HuH-7 (cell line): ENCODE measurements around the gene BRI3BP.
"Not testable (repeated sequence)": the region's sequence is repeated elsewhere in the genome, so short reads cannot be mapped to it uniquely, and the experiment has no call there.

Experiments
- DNase-seq: peaks from one replicate; pipeline ENCODE4 v3.0.0; 2011; ENCODE audit warnings: low spot score

The BRI3BP gene

DNA sequence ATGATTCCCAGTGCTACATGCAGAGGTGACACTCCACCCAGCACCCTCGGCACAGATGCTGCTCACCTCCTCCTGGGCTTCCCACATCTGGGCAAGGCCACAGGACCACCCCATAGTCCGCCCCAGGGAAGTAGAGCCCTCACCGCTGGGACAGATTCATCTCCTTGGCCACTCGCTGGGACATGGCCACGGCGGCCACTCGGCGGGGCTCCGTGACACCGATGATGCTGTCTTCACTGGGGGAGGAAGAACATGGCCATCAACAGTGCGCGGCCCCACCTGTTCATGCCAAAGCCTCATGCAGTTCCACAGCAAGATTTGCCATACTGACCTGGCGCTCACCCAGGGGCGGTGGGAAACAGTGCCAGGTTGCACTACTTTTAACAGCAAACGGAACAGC is 18.2 kb upstream of the BRI3BP start:
- no peak for DNase-seq

DNA sequence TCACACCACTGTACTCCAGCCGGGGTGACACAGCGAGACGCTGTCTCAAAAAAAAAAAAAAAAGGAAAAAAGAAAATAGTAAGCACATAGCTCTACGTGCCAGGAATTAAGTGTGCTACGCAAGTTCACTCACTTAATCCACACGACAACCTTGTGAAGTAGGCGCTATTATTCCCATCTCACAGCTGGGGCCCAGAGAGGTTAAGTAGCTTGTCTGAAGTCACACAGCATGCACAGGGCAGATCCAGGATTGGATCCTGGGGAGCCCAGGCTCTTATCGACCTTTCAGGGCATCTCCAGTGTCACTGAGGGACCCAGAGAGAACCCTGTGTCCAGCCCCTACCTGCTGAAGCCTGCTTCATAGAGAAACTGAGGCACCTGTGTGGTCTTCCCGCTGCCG is 16.4 kb upstream of the BRI3BP start:
- DNase-seq, result no peak

DNA sequence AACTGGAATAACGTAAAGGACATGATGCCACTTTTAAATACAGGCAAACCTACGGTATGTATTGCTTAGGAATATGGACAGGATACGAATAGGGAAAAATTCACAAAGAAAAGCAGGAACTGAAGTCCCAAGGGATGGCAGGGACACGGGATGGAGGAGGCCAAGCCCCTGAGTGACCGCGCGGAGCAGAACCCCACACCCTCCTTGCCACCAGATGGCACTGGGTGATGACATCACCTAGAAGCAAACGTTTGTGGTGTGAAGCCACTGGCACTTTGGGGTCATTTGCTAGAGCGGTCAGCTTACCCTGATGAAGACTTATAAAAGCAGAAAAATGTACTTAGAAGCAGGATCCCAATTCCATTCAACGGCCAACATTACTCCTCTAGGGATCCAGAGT is 13.9 kb upstream of the BRI3BP start:
- DNase-seq, result no peak

DNA sequence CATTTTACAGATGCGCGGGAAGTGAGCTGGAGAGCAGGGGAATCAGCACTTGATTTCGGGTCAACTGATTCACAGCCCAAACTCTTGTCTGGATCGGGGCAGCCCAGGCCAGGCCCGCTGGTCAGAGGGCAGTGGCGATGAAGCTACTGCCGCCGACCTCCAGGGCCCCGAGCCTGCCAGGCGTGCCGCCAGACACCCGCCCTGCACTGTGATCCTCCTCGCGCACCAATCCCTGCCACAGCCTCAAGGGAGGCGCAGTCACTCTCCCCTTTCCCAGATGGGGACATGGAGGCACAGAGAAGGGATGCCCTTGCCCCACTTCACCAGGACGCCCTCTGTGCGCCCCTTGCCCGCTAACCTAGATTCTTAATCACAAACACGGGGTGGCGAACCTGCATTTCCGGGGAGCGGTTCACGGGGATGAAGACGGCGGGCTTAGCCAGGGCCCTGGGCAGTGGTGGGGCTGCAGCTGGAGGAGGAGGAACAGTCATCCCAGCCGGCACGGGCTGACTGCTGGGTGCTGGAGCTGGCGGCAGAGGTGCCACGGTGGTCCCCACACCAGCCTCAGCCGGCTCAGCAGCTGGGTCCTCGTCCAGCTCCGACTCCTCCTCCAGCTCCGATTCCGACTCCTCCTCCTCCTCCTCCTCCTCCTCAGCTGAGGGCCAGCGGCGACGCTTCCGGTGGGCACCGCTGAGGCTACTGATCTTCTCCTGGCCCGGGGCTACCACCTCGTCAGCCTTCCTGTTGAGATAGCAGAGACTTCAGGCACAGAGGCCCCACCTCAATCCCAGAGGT is 13.2 kb upstream of the BRI3BP start:
- DNase-seq, result no peak

DNA sequence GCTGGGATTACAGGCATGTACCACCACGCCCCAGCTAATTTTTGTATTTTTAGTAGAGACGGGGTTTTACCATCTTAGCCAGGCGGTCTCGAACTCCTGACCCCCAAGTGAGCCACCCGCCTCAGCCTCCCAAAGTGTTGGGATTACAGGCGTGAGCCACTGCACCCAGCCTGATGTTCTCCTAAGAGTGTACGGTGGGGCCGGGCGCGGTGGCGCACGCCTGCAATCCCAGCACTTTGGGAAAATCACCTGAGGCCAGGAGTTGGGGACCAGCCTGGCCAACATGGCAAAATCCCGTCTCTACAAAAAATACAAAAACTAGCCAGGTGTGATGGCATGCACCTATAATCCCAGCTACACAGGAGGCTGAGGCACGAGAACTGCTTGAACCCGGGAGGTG is 6.6 kb upstream of the BRI3BP start:
- DNase-seq, result not testable (repeated sequence)

DNA sequence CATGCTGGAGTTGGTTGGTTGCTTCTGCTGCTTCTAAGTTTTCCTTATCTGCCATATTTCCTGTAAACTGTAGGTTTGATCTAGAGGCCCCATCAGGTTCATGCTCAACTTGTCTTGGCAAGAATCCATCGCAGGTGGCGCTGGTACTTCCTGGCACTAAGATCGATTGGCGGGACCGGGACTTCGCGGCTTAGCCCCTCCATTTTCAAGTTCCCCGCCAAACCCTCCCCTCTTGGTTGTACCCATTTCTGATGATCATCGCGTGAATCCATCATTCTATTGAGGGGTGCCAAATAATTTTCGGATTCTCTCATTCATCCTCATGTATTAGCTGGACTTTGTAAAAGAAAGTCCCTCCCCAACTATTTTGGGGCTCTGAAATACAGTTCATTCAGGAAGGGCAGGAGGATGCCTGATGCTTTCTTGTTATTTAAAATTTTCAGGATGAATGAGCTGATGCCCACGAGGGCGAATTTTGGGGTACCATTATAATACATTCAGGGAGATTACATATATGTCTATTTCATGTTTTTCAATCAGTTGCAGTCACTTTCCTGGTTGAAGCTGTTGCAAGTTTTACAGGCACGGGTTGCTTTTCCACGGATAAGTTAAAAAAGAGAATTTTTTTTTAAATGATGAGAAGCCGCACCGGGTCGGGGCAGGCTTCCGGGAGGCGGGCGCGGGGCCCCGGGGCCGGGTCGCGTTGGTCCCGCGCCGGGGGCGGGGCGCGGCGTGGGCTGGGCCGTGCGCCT is 395 bp upstream of the BRI3BP start:
- peak; percentile 73 for DNase-seq

DNA sequence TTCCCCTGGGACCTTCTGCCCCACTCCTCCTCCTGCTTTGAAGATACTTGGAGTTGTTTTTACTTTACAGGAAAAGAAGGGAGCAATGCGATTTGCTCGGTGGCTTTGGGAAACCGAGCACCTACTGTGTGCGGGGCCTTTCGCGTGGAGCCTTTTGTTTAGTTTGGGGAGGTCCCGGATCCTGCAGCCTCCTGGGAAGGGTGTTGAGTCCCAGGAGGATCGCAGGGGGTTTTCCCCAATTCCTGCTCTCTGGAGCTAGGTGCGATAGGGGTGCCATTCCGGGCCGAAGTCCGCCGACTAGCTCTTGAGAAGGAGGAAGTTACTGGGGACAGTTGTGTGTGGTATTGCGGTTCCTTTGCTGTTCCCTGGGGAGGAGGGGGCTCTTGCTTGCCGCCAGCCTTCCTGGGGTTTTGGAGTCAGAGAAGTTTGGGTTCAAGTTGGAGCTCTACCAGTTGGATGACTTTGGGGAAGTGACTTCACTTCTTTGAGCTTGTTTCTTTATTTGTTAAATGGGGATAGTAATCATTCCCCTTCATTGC is 1.1 kb downstream of the BRI3BP start:
- DNase-seq, result no peak

DNA sequence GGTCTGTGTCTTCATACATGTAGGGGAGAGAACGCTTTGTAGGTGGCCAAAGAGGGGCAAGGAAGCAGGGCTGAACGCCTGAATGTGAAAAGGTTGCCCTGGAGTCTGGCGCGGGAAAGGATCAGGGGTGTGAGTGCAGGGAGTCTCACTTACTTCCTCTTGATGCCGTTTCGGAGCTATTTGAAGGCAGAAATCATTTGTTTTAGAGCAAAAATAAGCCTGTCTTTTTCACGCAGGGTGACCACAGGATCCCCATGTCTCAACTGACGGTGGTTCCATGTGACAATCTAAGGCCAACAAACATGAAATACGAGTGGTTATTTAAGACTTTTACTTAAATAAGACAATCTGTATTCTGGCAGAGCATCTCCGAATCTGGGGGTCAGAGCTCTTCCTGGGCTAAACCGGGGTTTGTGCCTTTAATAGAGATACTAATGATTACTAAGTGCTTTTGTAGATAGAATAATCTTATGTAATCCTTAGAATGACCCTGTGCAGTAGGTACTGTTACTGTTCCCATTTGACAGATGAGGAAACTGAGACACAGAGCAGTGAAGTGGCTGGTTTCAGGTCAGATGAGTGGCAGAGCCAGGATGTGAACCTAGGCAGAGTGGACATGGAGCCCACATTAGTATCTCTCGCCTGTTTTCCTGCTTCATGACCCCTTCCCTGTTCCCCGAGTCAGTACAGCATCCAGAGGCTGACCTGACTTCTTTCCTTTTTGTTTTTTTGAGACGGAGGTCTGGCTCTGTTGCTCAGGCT is 1.9 kb downstream of the BRI3BP start:
- DNase-seq, result no peak

DNA sequence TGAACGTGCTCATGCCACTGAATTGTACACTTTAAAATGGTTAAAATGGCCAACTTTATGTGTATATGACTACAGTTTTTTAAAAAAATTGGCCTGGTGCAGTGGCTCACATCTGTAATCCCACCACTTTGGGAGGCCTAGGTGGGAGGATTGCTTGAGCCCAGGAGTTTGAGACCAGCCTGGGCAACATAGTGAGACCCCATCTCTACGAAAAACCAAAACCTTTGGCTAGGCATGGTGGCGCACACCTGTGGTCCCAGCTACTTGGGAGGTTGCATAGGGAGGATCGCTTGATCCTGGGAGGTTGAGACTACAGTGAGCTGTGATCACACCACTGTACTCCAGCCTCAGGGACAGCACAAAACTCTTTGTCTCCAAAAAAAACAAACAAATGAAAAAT is 5.3 kb downstream of the BRI3BP start:
- DNase-seq, result no peak

DNA sequence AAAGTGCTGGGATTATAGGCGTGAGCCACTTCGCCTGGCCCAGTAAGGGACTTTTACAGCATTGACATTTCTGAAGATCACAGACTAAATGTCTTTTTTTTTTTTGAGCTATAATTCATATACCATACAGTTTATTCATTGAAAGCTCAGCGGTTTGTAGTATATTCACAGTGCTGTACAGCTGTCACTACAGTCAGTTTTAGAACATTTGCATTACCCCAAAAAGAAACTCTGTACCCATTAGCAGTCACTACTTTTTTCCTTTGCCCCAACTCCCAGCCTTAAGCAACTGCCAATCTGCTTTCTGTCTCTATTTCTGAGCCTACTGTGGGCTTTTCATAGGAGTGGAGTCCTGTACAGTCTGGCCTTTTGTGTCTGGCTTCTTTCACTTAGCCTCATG is 8.2 kb downstream of the BRI3BP start:
- DNase-seq, result no peak

DNA sequence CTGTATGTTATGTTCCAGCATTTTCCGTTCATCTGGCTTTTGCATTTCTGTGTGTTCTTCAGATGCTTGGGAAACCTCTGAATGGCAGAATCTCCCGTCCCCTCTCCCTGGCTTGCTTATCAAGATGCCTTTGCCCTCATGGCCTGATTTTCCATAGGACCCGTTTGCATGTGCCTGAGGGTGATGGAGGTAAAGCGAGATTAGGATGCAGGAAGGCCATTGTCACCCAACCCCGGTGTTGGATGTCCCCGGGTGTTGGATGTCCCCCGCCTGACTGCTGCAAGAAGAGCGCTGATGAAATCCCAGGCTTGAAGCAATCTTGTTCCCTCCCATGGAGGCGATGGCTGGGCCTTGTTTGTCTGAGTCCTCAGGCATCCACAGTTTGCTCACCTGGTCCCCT is 9.6 kb downstream of the BRI3BP start:
- no peak for DNase-seq

DNA sequence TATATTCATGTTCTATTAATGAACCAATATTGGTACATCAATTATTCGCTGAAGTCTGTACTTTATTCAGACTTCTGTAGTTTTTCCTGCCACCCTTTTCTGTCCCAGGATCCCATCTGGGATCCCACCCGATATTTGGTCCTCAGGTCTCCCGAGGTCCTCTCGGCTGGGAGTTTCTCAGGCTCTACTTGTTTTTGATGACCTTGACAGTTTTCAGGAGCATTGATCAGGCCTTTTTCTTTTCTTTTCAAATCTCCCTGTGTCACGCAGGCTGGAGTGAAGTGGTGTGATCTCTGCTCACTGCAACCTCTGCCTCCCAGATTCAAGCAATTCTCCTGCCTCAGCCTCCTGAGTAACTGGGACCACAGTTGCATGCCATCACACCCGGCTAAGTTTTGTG is 11.2 kb downstream of the BRI3BP start:
- no peak for DNase-seq

DNA sequence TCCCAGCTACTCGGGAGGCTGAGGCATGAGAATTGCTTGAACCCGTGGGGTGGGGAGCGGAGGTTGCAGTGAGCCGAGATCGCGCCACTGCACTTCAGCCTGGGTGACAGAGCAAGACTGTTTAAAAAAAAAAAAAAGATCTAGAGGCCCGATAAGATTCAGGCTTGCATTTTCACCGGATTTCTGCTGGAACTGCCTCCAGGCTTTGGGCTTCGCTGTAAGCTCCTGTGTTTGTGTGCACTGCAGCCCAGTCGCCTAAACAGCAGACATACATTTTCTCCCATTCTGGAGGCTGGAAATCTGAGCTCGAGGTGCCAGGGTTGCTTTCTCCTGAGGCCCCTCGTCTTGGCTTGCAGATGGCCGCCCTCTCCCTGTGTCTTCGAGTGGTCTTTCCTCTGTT is 12.2 kb downstream of the BRI3BP start:
- DNase-seq, result no peak

DNA sequence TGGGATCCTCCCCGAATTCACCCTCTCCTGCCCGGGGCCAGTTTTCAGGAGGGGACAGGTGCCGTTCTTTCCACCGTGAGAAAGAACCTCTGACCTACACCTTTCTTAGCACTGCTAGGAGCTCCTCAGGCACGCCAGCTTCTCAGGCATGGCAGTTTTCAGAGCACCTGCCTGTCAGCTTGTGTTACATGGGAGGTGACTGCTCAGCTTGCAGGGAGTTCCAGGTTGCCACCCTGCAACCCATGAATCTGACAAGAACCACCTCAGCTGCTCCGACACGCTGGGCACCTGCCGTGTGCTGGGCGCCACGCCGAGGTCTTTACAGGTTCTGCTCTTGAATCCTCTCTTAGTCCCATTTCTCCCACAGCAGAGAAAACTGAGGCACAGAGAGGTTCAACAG is 12.9 kb downstream of the BRI3BP start:
- no peak for DNase-seq

DNA sequence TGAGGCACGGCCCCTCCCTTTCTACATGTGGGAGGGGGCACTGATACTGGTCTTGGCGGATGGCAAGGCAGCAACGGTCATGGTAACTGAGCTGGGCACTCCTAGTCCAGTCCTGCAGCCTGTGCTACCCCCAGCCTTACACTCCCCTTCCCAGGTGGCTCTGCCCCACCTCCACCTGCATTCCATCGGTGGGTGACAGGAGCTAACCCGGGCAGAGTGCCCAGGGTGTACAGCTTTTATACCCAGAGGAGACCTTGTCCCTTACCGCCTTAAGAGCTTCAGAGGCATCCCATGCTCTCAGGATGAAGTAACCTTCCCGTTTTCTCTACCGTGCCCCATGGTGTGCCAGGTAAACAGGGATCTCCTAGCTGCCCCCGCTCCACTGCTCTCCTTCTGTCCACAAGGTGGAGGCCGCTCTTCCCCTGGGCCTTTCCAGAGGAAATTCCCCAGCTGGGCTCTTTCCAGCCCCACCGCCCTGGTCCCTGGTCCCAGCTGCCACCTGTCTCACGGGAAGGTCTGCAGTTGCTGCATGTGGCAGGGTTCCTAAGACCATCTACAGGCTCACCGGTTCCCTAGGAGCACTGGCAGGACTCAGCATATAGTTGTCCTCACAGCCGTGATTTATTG is 20.5 kb downstream of the BRI3BP start:
- no peak for DNase-seq

DNA sequence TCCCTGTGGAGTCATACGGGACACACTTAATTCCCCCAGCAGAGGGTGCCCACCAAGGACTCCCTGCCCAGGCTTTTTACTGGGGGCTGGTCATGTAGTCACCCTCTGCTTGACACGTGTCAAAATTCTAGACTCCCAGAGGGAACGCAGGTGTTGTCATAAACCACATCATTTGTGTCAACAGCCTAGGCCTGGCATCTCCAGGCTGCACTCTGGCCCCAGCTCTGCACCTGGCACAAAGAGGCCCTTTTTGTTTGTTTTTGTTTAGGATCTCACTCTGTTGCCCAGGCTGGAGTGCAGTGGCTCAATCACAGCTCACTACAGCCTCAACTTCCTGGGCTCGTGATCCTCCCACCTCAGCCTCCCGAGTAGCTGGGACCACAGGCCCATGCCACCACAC is 21.1 kb downstream of the BRI3BP start:
- no peak for DNase-seq

DNA sequence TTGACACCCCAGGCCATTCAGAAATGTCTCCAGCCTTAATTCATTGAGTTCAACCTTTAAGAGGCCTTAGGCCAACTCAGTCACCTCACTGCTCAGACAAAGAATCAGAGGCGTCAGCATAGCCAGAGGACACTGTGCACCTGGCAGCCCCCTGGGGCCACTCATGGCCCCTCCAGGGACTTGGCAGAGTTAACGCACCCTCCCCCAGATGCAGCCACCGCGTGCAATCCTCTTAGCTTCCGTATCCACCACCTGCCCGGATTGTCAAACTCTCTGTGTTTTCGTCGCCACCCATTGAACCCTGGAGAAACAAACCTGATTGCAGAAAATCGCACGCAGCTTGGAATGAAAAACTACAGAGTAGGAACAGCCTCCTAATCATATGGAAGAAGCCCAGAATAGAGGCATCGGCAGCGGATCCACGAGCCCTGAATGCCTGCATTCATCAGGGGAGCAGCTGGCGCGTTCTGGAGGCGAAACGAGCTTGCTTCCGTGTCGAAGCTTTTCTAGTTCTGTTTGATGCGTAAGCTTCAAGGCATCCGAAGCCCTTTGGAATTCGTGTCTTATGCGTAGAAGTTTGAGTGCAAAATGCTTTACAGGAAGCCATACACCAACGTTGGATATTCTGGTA is 22.4 kb downstream of the BRI3BP start:
- DNase-seq, result no peak

DNA sequence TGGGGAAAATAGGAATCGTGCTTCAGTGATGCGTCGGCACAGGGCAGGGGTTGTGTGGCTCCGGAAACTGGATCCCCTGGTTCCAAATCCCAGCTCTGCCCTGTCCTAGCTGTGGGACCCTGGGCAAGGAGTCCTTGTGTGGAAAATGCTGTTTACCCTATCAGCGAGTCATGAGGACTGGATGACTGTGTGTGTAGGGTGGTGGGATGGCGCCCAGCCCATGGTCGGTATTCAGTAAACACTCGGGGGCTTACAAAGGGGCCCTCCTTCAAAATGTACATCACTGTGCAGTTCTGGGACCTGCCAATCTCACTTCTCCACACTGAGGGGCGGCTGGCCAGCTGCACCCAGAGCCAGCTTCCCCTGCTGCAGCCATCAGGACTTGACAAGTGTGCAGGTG is 24.4 kb downstream of the BRI3BP start:
- DNase-seq, result no peak

DNA sequence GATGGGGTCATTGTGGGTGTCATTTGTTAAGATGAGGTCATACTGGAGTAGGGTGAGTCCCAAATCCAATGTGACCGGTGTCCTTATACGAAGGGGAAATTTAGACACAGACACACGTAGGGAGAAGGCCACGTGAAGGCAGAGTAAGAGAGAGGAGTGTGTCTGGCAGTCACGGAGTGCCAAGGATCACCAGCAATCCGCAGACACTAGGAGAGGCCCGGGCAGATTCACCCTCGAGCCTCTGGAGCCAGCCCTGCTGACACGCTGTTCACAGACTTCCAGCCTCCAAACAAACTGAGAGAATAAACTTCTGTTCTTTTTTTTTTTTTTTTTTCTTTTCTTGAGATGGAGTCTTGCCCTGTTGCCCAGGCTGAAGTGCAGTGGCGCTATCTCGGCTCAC is 24.9 kb downstream of the BRI3BP start:
- DNase-seq, result no peak

DNA sequence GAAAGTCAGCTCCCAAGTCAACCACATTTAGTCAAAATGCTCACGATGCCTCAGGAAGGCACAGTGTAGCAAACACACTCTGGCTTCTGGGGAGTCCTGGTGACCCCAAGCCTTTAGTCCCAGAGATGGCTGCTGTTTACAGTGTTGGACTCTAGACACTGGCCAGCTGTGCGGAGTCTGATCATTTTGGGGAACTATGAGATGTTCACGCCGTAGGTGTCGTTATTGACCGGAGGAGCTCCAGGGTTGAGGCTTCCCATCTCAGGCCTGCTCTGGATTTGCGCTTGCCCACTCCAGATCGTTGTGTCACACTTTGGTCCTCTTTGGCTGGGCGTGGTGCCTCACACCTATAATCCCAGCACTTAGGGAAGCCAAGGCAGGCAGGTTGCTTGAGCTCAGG is 27.7 kb downstream of the BRI3BP start:
- no peak for DNase-seq

DNA sequence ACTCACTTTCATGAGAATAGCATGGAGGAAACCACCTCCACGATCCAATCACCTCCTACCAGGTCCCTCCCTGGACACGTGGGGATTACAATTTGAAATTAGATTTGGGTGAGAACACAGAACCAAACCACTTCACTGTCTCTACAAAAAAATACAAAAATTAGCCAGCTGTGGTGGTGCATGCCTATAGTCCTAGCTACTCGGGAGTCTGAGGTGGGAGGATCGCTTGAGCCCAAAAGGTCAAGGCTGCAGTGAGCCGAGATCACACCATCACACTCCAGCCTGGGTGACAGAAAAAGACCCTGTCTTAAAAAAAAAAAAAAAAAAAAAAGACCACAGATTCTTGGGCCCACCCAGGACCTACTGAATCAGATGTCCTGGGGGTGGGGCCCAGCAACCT is 28.3 kb downstream of the BRI3BP start:
- DNase-seq, result no peak

DNA sequence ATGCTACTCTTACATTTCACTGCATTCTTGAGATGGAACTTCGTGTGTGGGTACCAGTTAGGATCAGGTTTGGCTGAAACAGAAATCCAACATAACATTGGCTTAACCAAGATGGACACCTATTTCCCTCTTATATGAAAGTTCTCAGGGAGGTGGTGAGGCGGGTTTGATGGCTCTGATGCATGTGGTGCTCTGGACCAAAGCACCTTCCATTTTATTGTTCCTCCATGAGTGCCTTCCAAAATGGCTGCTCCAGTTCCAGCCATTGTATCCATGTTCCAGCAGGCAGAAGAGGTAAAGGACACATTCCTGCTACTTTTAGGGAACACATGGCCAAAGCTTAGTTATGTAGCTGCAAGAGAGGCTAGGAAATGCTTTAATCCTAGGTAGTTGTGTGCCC is 29.6 kb downstream of the BRI3BP start:
- no peak for DNase-seq
